IMR-90 (cell line): ENCODE data around the gene NPB. TPM values are rescaled to one million over a fixed set of nuclear protein-coding genes. Genes with fewer than 3 reads are reported as not detected.

Experiments used
- ATAC-seq: fragments of 200-7000 bp; cut with Tn5 transposase; 2 replicates; pipeline ENCODE4 v1.9.1; 2020; ENCODE audit warnings: low read depth, mild to moderate bottlenecking, moderate library complexity
- BruUV-seq: library from RNA; stranded (reverse); fragments of 400-500 nt; replicated peaks from 2 replicates; lab custom pipeline; 2021; lab: Mats Ljungman, UMichigan
- CTCF ChIA-PET: fragments of 300-600 bp; formaldehyde crosslinking; extraction: SDS; loops from one replicate; lab custom pipeline; 2021; ENCODE audit warnings: antibody characterized with exemption; lab: Yijun Ruan, JAX
- POLR2A ChIA-PET: fragments of 300-600 bp; sonication (Branson Sonifier 250); formaldehyde crosslinking; loops from one replicate; lab custom pipeline; 2022; ENCODE audit warnings: antibody characterized with exemption; ENCODE audit not compliant: unreplicated experiment; lab: Charles Lee
- DNase-seq: peaks from one replicate; pipeline ENCODE4 v3.0.0; 2013
- H2AFZ ChIP-seq: replicated peaks from 2 replicates; pipeline ENCODE3; 2013; ENCODE audit warnings: low read length, mild to moderate bottlenecking; ENCODE audit not compliant: poor library complexity
- H2AK5ac ChIP-seq: 2 replicates; pipeline ENCODE4 v1.6.1; 2013; ENCODE audit warnings: low read depth, low read length, inconsistent platforms
- H2AK9ac ChIP-seq: replicated peaks from 2 replicates; pipeline ENCODE3; 2013; ENCODE audit warnings: mild to moderate bottlenecking, low read depth, low read length, moderate library complexity; ENCODE audit not compliant: poor library complexity
- H2BK120ac ChIP-seq: 2 replicates; pipeline ENCODE4 v1.6.1; 2013; ENCODE audit warnings: low read depth, low read length, inconsistent platforms
- H2BK15ac ChIP-seq: 3 replicates; pipeline ENCODE4 v1.6.1; 2013; ENCODE audit warnings: low read depth, low read length, inconsistent platforms
- H2BK20ac ChIP-seq: 2 replicates; pipeline ENCODE4 v1.6.1; 2013; ENCODE audit warnings: low read depth, mild to moderate bottlenecking, inconsistent platforms, low read length, moderate library complexity
- H2BK5ac ChIP-seq: 2 replicates; pipeline ENCODE4 v1.6.1; 2013; ENCODE audit warnings: mild to moderate bottlenecking, low read depth, low read length, inconsistent platforms; ENCODE audit not compliant: poor library complexity, severe bottlenecking
- H3K14ac ChIP-seq: replicated peaks from 2 replicates; pipeline ENCODE4 v1.6.1; 2013; ENCODE audit warnings: low read depth, low read length, inconsistent platforms
- H3K18ac ChIP-seq: 2 replicates; pipeline ENCODE4 v1.6.1; 2013; ENCODE audit warnings: low read depth, low read length, control low read depth
- H3K23ac ChIP-seq: 2 replicates; pipeline ENCODE4 v1.6.1; 2013; ENCODE audit warnings: low read depth, low read length, inconsistent platforms
- H3K27ac ChIP-seq: 2 replicates; pipeline ENCODE4 v1.5.1; 2013; ENCODE audit warnings: mild to moderate bottlenecking, control low read depth, low read length; ENCODE audit not compliant: insufficient read depth
- H3K27me3 ChIP-seq: 2 replicates; pipeline ENCODE4 v1.6.1; 2013; ENCODE audit warnings: low read length; ENCODE audit not compliant: control insufficient read depth, insufficient read depth
- H3K36me3 ChIP-seq: 2 replicates; pipeline ENCODE4 v1.6.1; 2013; ENCODE audit warnings: low read length, mixed read lengths; ENCODE audit not compliant: control insufficient read depth, insufficient read depth
- H3K4ac ChIP-seq: 2 replicates; pipeline ENCODE4 v1.6.1; 2013; ENCODE audit warnings: low read depth, low read length, inconsistent platforms
- H3K4me1 ChIP-seq: 2 replicates; pipeline ENCODE4 v1.6.1; 2013; ENCODE audit warnings: low read length, mixed read lengths; ENCODE audit not compliant: control insufficient read depth, insufficient read depth
- H3K4me2 ChIP-seq: 2 replicates; pipeline ENCODE4 v1.6.1; 2013; ENCODE audit warnings: low read depth, mild to moderate bottlenecking, control low read depth, low read length, moderate library complexity
- H3K4me3 ChIP-seq: 2 replicates; pipeline ENCODE4 v1.5.1; 2013; ENCODE audit warnings: low read depth, mild to moderate bottlenecking, control low read depth, low read length, moderate library complexity; ENCODE audit not compliant: insufficient read depth
- H3K56ac ChIP-seq: 2 replicates; pipeline ENCODE4 v1.6.1; 2013; ENCODE audit warnings: low read length, inconsistent platforms; ENCODE audit not compliant: insufficient read depth; ENCODE audit errors: extremely low read depth
- H3K79me1 ChIP-seq, 2 experiments: 2 replicates each; pipeline ENCODE4 v1.6.1; 2013; ENCODE audit warnings: low read length in 2 of 2, inconsistent platforms in 1 of 2, low read depth in 1 of 2
- H3K9ac ChIP-seq: 2 replicates; pipeline ENCODE4 v1.6.1; 2013; ENCODE audit warnings: low read depth, low read length, control low read depth
- H3K9me1 ChIP-seq: 2 replicates; pipeline ENCODE4 v1.6.1; 2013; ENCODE audit warnings: low read length, inconsistent platforms; ENCODE audit not compliant: insufficient read depth
- H3K9me3 ChIP-seq: 2 replicates; pipeline ENCODE4 v1.6.1; 2013; ENCODE audit warnings: low read length; ENCODE audit not compliant: control insufficient read depth, insufficient read depth
- H4K20me1 ChIP-seq: 2 replicates; pipeline ENCODE4 v1.6.1; 2013; ENCODE audit warnings: low read length, inconsistent platforms; ENCODE audit not compliant: insufficient read depth
- H4K5ac ChIP-seq: 2 replicates; pipeline ENCODE4 v1.6.1; 2013; ENCODE audit warnings: mild to moderate bottlenecking, low read depth, low read length, control low read depth
- H4K8ac ChIP-seq, 2 experiments: 2 replicates each; pipeline ENCODE4 v1.6.1; 2013; ENCODE audit warnings: low read depth in 2 of 2, low read length in 2 of 2, control low read depth in 1 of 2, inconsistent platforms in 1 of 2
- H4K91ac ChIP-seq: 2 replicates; pipeline ENCODE4 v1.6.1; 2013; ENCODE audit warnings: low read depth, low read length, inconsistent platforms; ENCODE audit not compliant: insufficient read depth
- BHLHE40 ChIP-seq: fragments of 150-350 bp; IDR thresholded peaks from 2 replicates; pipeline ENCODE4 v1.6.1; 2016; ENCODE audit warnings: mild to moderate bottlenecking, low read depth, low read length
- MXI1 ChIP-seq: IDR thresholded peaks from 2 replicates; pipeline ENCODE4 v1.6.1; 2012; ENCODE audit warnings: low read depth, mild to moderate bottlenecking, low read length, moderate library complexity, borderline replicate concordance
- POLR2A ChIP-seq: IDR thresholded peaks from 2 replicates; pipeline ENCODE4 v1.6.1; 2012; ENCODE audit warnings: mild to moderate bottlenecking, low read depth, low read length
- RAD21 ChIP-seq: IDR thresholded peaks from 2 replicates; pipeline ENCODE4 v1.6.1; 2012; ENCODE audit warnings: low read length, improper control_type of control experiment
- WGBS, 2 experiments: methylation state at CpG; one replicate each; pipeline versions ENCODE4 v1.1.5 to v1.1.7; 2013; ENCODE audit warnings: missing lambda C conversion rate in 2 of 2; ENCODE audit not compliant: insufficient read length in 1 of 2; ENCODE audit errors: extremely low coverage in 2 of 2; 5-methylcytosine and 5-hydroxymethylcytosine counted together
- dilution Hi-C: fragments of 300-500 bp; cut with HindIII; formaldehyde crosslinking; loops from one replicate; pipeline ENCODE4 v1.14.3; 2018; ENCODE audit warnings: low sequenced_read_pairs; ENCODE audit not compliant: unreplicated experiment
- in situ Hi-C: fragments of 300-500 bp; cut with MboI; formaldehyde crosslinking; loops from 3 replicates; pipeline ENCODE4 v1.14.3; 2019; ENCODE audit warnings: low sequenced_read_pairs, inconsistent platforms, mixed read lengths
- intact Hi-C: fragments of 100-400 bp; cut with micrococcal nuclease; formaldehyde crosslinking; loops from 2 replicates; pipeline ENCODE4 v1.10.0; 2022
- polyA plus RNA-seq, 3 experiments: library from polyadenylated mRNA; depleted of rRNA; stranded (reverse); fragments of >200 nt; gene quantifications; 2 replicates each; pipeline ENCODE4 v1.2.3, GENCODE V29; 2012; ENCODE audit warnings: low replicate concordance in 1 of 3
- total RNA-seq: library from RNA; depleted of rRNA; stranded (reverse); fragments of >200 nt; gene quantifications from 2 replicates; pipeline ENCODE4 v1.2.3, GENCODE V29; 2012
- TF ChIP-seq, protein P1 (sequence below): fragments of 150-350 bp; IDR thresholded peaks from 2 replicates; pipeline ENCODE4 v1.6.1; 2016; ENCODE audit warnings: low read depth, mild to moderate bottlenecking, low read length, moderate library complexity, borderline replicate concordance
- TF ChIP-seq, protein P2 (sequence below): conservative IDR thresholded peaks from 2 replicates; pipeline ENCODE4 v1.5.1; 2012; ENCODE audit warnings: mild to moderate bottlenecking, low read depth, low read length, improper control_type of control experiment

The NPB gene
- total and polyA plus RNA-seq, 2 of the 4 experiments (the other 2 are of a cell fraction) = 0.51 TPM; not detected in 1

DNA sequence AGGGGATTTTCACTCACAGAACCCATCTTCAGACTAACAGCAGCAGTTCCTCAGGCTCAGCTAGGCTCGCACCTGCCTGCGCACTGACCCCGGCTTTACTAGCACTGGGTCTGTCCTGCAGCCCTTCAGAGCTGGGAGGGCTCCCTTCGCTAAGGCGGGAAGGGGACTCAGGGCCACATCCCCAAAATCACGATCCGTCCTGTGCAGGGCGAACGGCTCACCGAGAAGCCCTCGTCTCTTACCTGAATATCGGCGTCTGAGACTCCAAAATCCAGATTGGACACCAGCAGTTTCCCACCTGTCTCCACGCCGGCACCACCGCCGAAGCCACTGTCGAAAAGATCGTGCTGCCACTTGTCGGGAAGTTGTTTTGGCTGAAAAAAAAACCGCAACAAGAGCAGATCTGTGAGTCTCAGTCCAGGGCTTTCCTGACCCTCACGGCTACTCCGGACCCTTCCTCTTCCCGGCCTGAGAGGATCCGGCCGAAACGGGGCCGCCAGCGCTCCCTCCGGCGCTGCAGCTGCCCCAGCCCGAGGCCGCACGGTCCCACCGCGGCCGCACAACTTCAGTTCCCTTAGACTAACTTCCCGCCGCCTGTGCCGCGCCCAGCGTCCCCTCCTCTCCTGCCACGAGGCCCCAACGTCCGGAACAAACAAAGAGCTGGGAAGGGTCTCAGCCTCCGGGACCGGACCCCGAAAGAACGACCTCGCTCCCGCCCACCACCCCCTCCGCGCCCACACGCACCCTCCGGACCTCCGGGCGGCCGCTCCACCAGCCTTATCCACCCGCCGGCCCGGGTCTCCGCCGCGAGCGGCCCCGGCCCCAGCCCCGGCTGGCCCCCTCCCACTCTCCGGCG, 11.4 kb upstream of the NPB start:
- 0 out of 2 replicates have a peak, but pooled peaks cover 4% of the 10 kb centered on the region for H3K9me1 ChIP-seq
- ChIA-PET CTCF (no interaction called here), POLR2A (interaction anchor here (0.5 kb wide), 1 partner anchor 207 kb away, joined by 8 read pairs; the partner anchor contains the start of genes ARL16 and HGS)
- H2AK5ac ChIP-seq = peak overlapping the region; percentile 66
- peak overlapping the region in 1 of 2 experiments; percentile 69; a peak in 2 of 4 replicates for H4K8ac ChIP-seq
- H2BK5ac ChIP-seq = peak overlapping the region; percentile 23
- no peak overlapping the region for H2BK20ac ChIP-seq
- H2BK15ac ChIP-seq = no peak overlapping the region
- peak overlapping the region; percentile 86 for H3K14ac ChIP-seq
- DNase-seq (no peak), ATAC-seq (peak; percentile 6)
- dilution Hi-C loops (no loop called here), intact Hi-C loops (no loop called here), in situ Hi-C loops (no loop called here)
- peaks cover 4% of the 10 kb centered on the region; the same call in 1 of the 2 replicates for H3K4me1 ChIP-seq
- H3K4me2 ChIP-seq = peak overlapping the region; percentile 95
- H2AK9ac ChIP-seq = peak overlapping the region; percentile 99
- 30% methylated on average over 21 of the region's 69 CpGs; no CpG with 5 or more reads in 1 of the 2 experiments for WGBS, 2 experiments
- peak overlapping the region; percentile 97 for H3K4me3 ChIP-seq
- TF ChIP-seq BHLHE40 (no peak), POLR2A (no peak), RAD21 (no peak), MXI1 (peak; percentile 63; the same call in 1 of the 2 replicates)
- TF ChIP-seq, protein P1, sequence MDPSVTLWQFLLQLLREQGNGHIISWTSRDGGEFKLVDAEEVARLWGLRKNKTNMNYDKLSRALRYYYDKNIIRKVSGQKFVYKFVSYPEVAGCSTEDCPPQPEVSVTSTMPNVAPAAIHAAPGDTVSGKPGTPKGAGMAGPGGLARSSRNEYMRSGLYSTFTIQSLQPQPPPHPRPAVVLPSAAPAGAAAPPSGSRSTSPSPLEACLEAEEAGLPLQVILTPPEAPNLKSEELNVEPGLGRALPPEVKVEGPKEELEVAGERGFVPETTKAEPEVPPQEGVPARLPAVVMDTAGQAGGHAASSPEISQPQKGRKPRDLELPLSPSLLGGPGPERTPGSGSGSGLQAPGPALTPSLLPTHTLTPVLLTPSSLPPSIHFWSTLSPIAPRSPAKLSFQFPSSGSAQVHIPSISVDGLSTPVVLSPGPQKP = no peak
- TF ChIP-seq, protein P2, sequence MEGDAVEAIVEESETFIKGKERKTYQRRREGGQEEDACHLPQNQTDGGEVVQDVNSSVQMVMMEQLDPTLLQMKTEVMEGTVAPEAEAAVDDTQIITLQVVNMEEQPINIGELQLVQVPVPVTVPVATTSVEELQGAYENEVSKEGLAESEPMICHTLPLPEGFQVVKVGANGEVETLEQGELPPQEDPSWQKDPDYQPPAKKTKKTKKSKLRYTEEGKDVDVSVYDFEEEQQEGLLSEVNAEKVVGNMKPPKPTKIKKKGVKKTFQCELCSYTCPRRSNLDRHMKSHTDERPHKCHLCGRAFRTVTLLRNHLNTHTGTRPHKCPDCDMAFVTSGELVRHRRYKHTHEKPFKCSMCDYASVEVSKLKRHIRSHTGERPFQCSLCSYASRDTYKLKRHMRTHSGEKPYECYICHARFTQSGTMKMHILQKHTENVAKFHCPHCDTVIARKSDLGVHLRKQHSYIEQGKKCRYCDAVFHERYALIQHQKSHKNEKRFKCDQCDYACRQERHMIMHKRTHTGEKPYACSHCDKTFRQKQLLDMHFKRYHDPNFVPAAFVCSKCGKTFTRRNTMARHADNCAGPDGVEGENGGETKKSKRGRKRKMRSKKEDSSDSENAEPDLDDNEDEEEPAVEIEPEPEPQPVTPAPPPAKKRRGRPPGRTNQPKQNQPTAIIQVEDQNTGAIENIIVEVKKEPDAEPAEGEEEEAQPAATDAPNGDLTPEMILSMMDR = no peak
- peaks cover 41 to 74% of the 10 kb centered on the region in 2 experiments for H3K79me1 ChIP-seq
- H3K9ac ChIP-seq = peak overlapping the region; percentile 82
- H3K56ac ChIP-seq = peak overlapping the region; percentile 72
- peak overlapping the region; percentile 75 for H3K27ac ChIP-seq
- H4K5ac ChIP-seq = no peak overlapping the region
- no TSS peak for BruUV-seq
- H3K36me3 ChIP-seq = peaks cover 54% of the 10 kb centered on the region
- H3K23ac ChIP-seq = peak overlapping the region; percentile 89
- no peak overlapping the region for H3K18ac ChIP-seq
- no peak overlapping the region for H2BK120ac ChIP-seq
- H3K27me3 ChIP-seq = no peaks in the 10 kb centered on the region
- no peaks in the 10 kb centered on the region for H3K9me3 ChIP-seq
- peak overlapping the region; percentile 75 for H3K4ac ChIP-seq
- H4K20me1 ChIP-seq = peaks cover 16% of the 10 kb centered on the region
- peak overlapping the region; percentile 61 for H2AFZ ChIP-seq
- H4K91ac ChIP-seq = peak overlapping the region; percentile 4; the same call in 1 of the 2 replicates
